Ovary (tissue), 9 donors: ENCODE measurements around the gene TXK. TPM values are rescaled to one million over a fixed set of nuclear protein-coding genes. Genes with fewer than 3 reads are reported as not detected.

ENCODE experiments used
- DNase-seq, 5 donors: peaks; one replicate each; pipeline ENCODE4 v3.0.0-alpha.2; 2019 to 2020
- H3K27ac ChIP-seq, 2 donors: fragments of 200-600 bp; one replicate each; pipeline versions ENCODE4 v1.5.1 to v1.8.0; 2019 to 2022
- H3K27me3 ChIP-seq: fragments of 200-600 bp; one replicate; pipeline ENCODE4 v1.8.0; 2022
- H3K36me3 ChIP-seq: fragments of 200-600 bp; sonication (generic); one replicate; pipeline ENCODE4 v1.5.1; 2019
- H3K4me1 ChIP-seq: one replicate; pipeline ENCODE4 v1.8.1; 2013; ENCODE audit warnings: mild to moderate bottlenecking, moderate library complexity; ENCODE audit not compliant: insufficient read depth
- H3K4me3 ChIP-seq: fragments of 200-600 bp; sonication (generic); one replicate; pipeline ENCODE4 v1.5.1; 2017
- H3K9me3 ChIP-seq, 2 donors: fragments of 200-600 bp in 1 of 2; sonication (generic) in 1 of 2; one replicate each; pipeline versions ENCODE4 v1.5.1 to v1.8.1; 2013 to 2019; ENCODE audit warnings: mild to moderate bottlenecking in 1 of 2, moderate library complexity in 1 of 2
- CTCF ChIP-seq, 3 donors: fragments of 450-650 bp in 2 of 3; fragments of 200-600 bp in 1 of 3; IDR thresholded peaks; one replicate each; pipeline versions ENCODE4 v1.5.1 to v1.8.0; 2016 to 2022; ENCODE audit warnings: antibody characterized with exemption in 3 of 3, mild to moderate bottlenecking in 1 of 3
- EP300 ChIP-seq: sonication (generic); formaldehyde crosslinking; IDR thresholded peaks from one replicate; pipeline ENCODE4 v1.6.1; 2017; ENCODE audit warnings: antibody characterized with exemption
- POLR2A ChIP-seq: fragments of 450-650 bp; IDR thresholded peaks from one replicate; pipeline ENCODE4 v1.6.1; 2017; ENCODE audit warnings: antibody characterized with exemption, mild to moderate bottlenecking, moderate library complexity
- WGBS, 3 donors: extraction: QIAGEN DNeasy Blood & Tissue Kit in 1 of 3; methylation state at CpG; one replicate each; pipeline versions ENCODE4 v1.1.5 to v1.1.7; 2013 to 2017; 5-methylcytosine and 5-hydroxymethylcytosine counted together
- intact Hi-C, 4 donors: fragments of 100-400 bp; cut with DNase I; formaldehyde crosslinking; loops; one replicate each; pipeline versions ENCODE4 v1.11.0 to v1.15.1; 2022 to 2023
- polyA plus RNA-seq, 2 donors: library from polyadenylated mRNA; stranded (reverse); fragments of 200-250 nt in 1 of 2; fragments of 350-450 nt in 1 of 2; fragmentation: Illumina TruSeq in 1 of 2; extraction: RNeasy Lipid Tissue Mini Kit (QIAGEN cat#74804) in 1 of 2; gene quantifications; one replicate each; pipeline ENCODE4 v1.2.3, GENCODE V29; 2013 to 2014
- total RNA-seq, 7 donors: library from RNA; depleted of rRNA in 2 of 7; stranded (reverse); fragments of >200 nt in 2 of 7; fragmentation: NEBNext Ultra II Directional in 3 of 7; extraction: Animal tissue kit (Norgen Biotek cat#: 25700) in 3 of 7; gene quantifications; one replicate each; pipeline versions ENCODE4 v1.1.0 to v1.2.4, GENCODE V29; 2016 to 2023
- donor health status: DM: no; HTN: no; CAD: no; lungs with moderate emphysema.
- donor health status: DM: no; HTN: no; CAD: no.
- donor health status: Bipolar disorder and iron deficiency.
- donor health status: DM: yes; HTN: yes; CAD: no.
- donor health status: DM: no; HTN: no; CAD: no.
- donor health status: DM: yes; HTN: yes; CAD: no.

The TXK gene
- total and polyA plus RNA-seq, 9 donors, result 0.11 to 2.3 (median 0.26) TPM

GRCh38 chr4:48147621-48148020 lies 13.6 kb upstream of the TXK start:
- Histone ChIP-seq H3K27me3 (no peaks in the 10 kb centered on the region), H3K9me3 (no peaks in the 10 kb centered on the region), H3K27ac (no peak overlapping the region), H3K4me1 (no peaks in the 10 kb centered on the region), H3K4me3 (no peak overlapping the region), H3K36me3 (no peaks in the 10 kb centered on the region)
- WGBS, 3 donors, result 91 to 100% (median 92%) methylated on average over 1 of the region's 1 CpG
- intact Hi-C loops, result no loop called here
- TF ChIP-seq CTCF (IDR thresholded peaks at IDR 0.05) (no peak), EP300 (no peak)
- no peak for DNase-seq

- H3K27me3 ChIP-seq, result no peaks in the 10 kb centered on the region
- no peak overlapping the region for H3K27ac ChIP-seq
- no peak overlapping the region for H3K4me3 ChIP-seq
- no peaks in the 10 kb centered on the region for H3K9me3 ChIP-seq
- no peaks in the 10 kb centered on the region for H3K36me3 ChIP-seq
- TF ChIP-seq EP300, result no peak
- TF ChIP-seq POLR2A, result no peak
- no peak for TF ChIP-seq CTCF (IDR thresholded peaks at IDR 0.05)
- intact Hi-C loops, result no loop called here
- no peak for DNase-seq
- WGBS, 3 donors, result 45 to 51% (median 49%) methylated on average over 2 of the region's 2 CpGs
- no peaks in the 10 kb centered on the region for H3K4me1 ChIP-seq
Observed at GRCh38 chr4:48141048-48141447, 7.0 kb upstream of the TXK start.

GRCh38 chr4:48139691-48140090 lies 5.6 kb upstream of the TXK start:
- H3K9me3 ChIP-seq, result no peaks in the 10 kb centered on the region
- no peaks in the 10 kb centered on the region for H3K36me3 ChIP-seq
- H3K27ac ChIP-seq, result no peak overlapping the region
- TF ChIP-seq EP300 (no peak), POLR2A (no peak), CTCF (IDR thresholded peaks at IDR 0.05) (no peak)
- intact Hi-C loops, result no loop called here
- WGBS, 3 donors, result 69 to 78% (median 72%) methylated on average over 3 of the region's 3 CpGs
- DNase-seq, result no peak
- H3K4me1 ChIP-seq, result no peaks in the 10 kb centered on the region
- no peak overlapping the region for H3K4me3 ChIP-seq
- no peaks in the 10 kb centered on the region for H3K27me3 ChIP-seq

GRCh38 chr4:48138936-48139335 lies 4.9 kb upstream of the TXK start:
- Histone ChIP-seq H3K4me3 (no peak overlapping the region), H3K27ac (no peak overlapping the region), H3K36me3 (no peaks in the 10 kb centered on the region), H3K4me1 (no peaks in the 10 kb centered on the region), H3K27me3 (no peaks in the 10 kb centered on the region), H3K9me3 (no peaks in the 10 kb centered on the region)
- DNase-seq, result no peak
- intact Hi-C loops, result no loop called here
- TF ChIP-seq CTCF (IDR thresholded peaks at IDR 0.05) (no peak), EP300 (no peak), POLR2A (no peak)
- WGBS, 3 donors, result 79 to 85% (median 80%) methylated on average over 3 of the region's 3 CpGs

GRCh38 chr4:48138511-48138910 lies 4.5 kb upstream of the TXK start:
- DNase-seq, result no peak
- H3K4me3 ChIP-seq, result no peak overlapping the region
- WGBS, 3 donors, result 93 to 95% (median 94%) methylated on average over 7 of the region's 7 CpGs
- no peaks in the 10 kb centered on the region for H3K36me3 ChIP-seq
- H3K27me3 ChIP-seq, result no peaks in the 10 kb centered on the region
- no peaks in the 10 kb centered on the region for H3K4me1 ChIP-seq
- no peak overlapping the region for H3K27ac ChIP-seq
- intact Hi-C loops, result no loop called here
- no peaks in the 10 kb centered on the region for H3K9me3 ChIP-seq
- TF ChIP-seq POLR2A (no peak), EP300 (no peak), CTCF (IDR thresholded peaks at IDR 0.05) (no peak)
